GM12878 (cell line): ENCODE measurements around the gene FAM163A. TPM values are rescaled to one million over a fixed set of nuclear protein-coding genes. Genes with fewer than 3 reads are reported as not detected.

Experiments used
- ATAC-seq: fragments of 200-7000 bp; cut with Tn5 transposase; 3 replicates; pipeline ENCODE4 v1.9.1; 2020; ENCODE audit warnings: mild to moderate bottlenecking, moderate library complexity
- BruUV-seq: library from RNA; stranded (reverse); fragments of 400-500 nt; replicated peaks from 2 replicates; lab custom pipeline; 2021; lab: Mats Ljungman, UMichigan
- CTCF ChIA-PET: fragments of 300-600 bp; sonication (Branson Sonifier 250); formaldehyde crosslinking; extraction: SDS; loops from one replicate; lab custom pipeline; 2021; ENCODE audit warnings: inconsistent platforms; lab: Yijun Ruan, JAX
- POLR2A ChIA-PET: fragments of 350-600 bp; formaldehyde crosslinking; extraction: SDS; loops from one replicate; lab custom pipeline; 2021; ENCODE audit warnings: inconsistent platforms; lab: Charles Lee
- RAD21 ChIA-PET: fragments of 300-600 bp; sonication (Branson Sonifier 250); formaldehyde crosslinking; loops from one replicate; lab custom pipeline; 2023; ENCODE audit warnings: antibody characterized with exemption; ENCODE audit not compliant: unreplicated experiment; lab: Charles Lee
- SMC1A ChIA-PET: fragments of 300-600 bp; sonication (Branson Sonifier 250); formaldehyde crosslinking; loops from one replicate; lab custom pipeline; 2023; ENCODE audit not compliant: unreplicated experiment, uncharacterized antibody; lab: Charles Lee
- DNase-seq: peaks from one replicate; pipeline ENCODE4 v3.0.0-alpha.2; 2011; ENCODE audit warnings: low read depth, low spot score
- FAIRE-seq: peaks from 3 replicates; lab custom pipeline; 2011; peaks lifted over from hg19 to GRCh38; lab: Jason Lieb, UNC
- H2AFZ ChIP-seq: 2 replicates; pipeline ENCODE4 v1.6.0; 2011; ENCODE audit warnings: low read depth, low read length, control low read depth; ENCODE audit not compliant: control insufficient read depth
- H3K27ac ChIP-seq: 2 replicates; pipeline ENCODE4 v1.5.1; 2011; ENCODE audit warnings: control low read depth; ENCODE audit not compliant: control insufficient read depth, insufficient read depth
- H3K27me3 ChIP-seq, 2 experiments: replicated peaks in 1 of 2; 2 replicates each; pipeline versions ENCODE4 v1.6.0 to v1.6.1; 2011; ENCODE audit warnings: low read length in 1 of 2; ENCODE audit not compliant: control insufficient read depth in 2 of 2, insufficient read depth in 2 of 2
- H3K36me3 ChIP-seq, 2 experiments: 2 replicates each; pipeline ENCODE4 v1.5.1; 2011; ENCODE audit warnings: low read length in 1 of 2; ENCODE audit not compliant: control insufficient read depth in 2 of 2, insufficient read depth in 2 of 2
- H3K4me1 ChIP-seq: 2 replicates; pipeline ENCODE4 v1.6.1; 2011; ENCODE audit warnings: mild to moderate bottlenecking, low read length, moderate library complexity, mixed read lengths; ENCODE audit not compliant: control insufficient read depth, insufficient read depth
- H3K4me2 ChIP-seq: 2 replicates; pipeline ENCODE4 v1.6.0; 2011; ENCODE audit warnings: control low read depth; ENCODE audit not compliant: control insufficient read depth, insufficient read depth
- H3K4me3 ChIP-seq: fragments of 200-600 bp; sonication (generic); 2 replicates; pipeline ENCODE4 v1.5.1; 2016
- H3K79me2 ChIP-seq: 2 replicates; pipeline ENCODE4 v1.6.0; 2011; ENCODE audit warnings: low read length; ENCODE audit not compliant: control insufficient read depth, insufficient read depth
- H3K9ac ChIP-seq: 2 replicates; pipeline ENCODE4 v1.8.0; 2011; ENCODE audit warnings: low read length, control low read depth, mixed read lengths; ENCODE audit not compliant: control insufficient read depth, insufficient read depth
- H3K9me3 ChIP-seq: replicated peaks from 3 replicates; pipeline ENCODE4 v1.5.1; 2011; ENCODE audit warnings: mild to moderate bottlenecking, low read length; ENCODE audit not compliant: control insufficient read depth, insufficient read depth
- H4K20me1 ChIP-seq: 2 replicates; pipeline ENCODE4 v1.6.0; 2011; ENCODE audit not compliant: control insufficient read depth, insufficient read depth
- CEBPZ ChIP-seq: fragments of 150-350 bp; IDR thresholded peaks from 2 replicates; pipeline ENCODE4 v1.6.1; 2016; ENCODE audit warnings: low read depth, low read length
- CHD2 ChIP-seq: IDR thresholded peaks from 2 replicates; pipeline ENCODE4 v1.6.1; 2011; ENCODE audit warnings: low read depth, low read length, improper control_type of control experiment, borderline replicate concordance
- E4F1 ChIP-seq: fragments of 450-650 bp; IDR thresholded peaks from 2 replicates; pipeline ENCODE4 v1.6.1; 2018; ENCODE audit warnings: borderline replicate concordance, mild to moderate bottlenecking; ENCODE audit not compliant: partially characterized antibody
- EP300 ChIP-seq, 2 experiments: fragments of 150-350 bp in 1 of 2; IDR thresholded peaks; 2 replicates each; pipeline ENCODE4 v1.6.1; 2011 to 2012; ENCODE audit warnings: low read depth in 2 of 2, low read length in 2 of 2, borderline replicate concordance in 1 of 2, improper control_type of control experiment in 1 of 2, inconsistent platforms in 1 of 2; ENCODE audit not compliant: control insufficient read depth in 1 of 2
- GABPA ChIP-seq: IDR thresholded peaks from 2 replicates; pipeline ENCODE4 v1.6.1; 2014; ENCODE audit warnings: antibody characterized with exemption, low read depth, mild to moderate bottlenecking, inconsistent platforms
- HDAC6 ChIP-seq: fragments of 200-600 bp; sonication (generic); IDR thresholded peaks from one replicate; pipeline ENCODE4 v1.8.0; 2017; ENCODE audit warnings: antibody characterized with exemption; ENCODE audit not compliant: unreplicated experiment
- MEF2B ChIP-seq: fragments of 450-650 bp; IDR thresholded peaks from 2 replicates; pipeline ENCODE4 v1.6.1; 2018; ENCODE audit warnings: mild to moderate bottlenecking, moderate library complexity; ENCODE audit not compliant: partially characterized antibody, poor library complexity, severe bottlenecking
- RELA ChIP-seq: fragments of 450-650 bp; IDR thresholded peaks from 2 replicates; pipeline ENCODE4 v1.8.0; 2014; ENCODE audit warnings: borderline replicate concordance; ENCODE audit not compliant: partially characterized antibody
- WRNIP1 ChIP-seq: IDR thresholded peaks from 2 replicates; pipeline ENCODE4 v1.6.1; 2011; ENCODE audit warnings: low read depth, low read length, improper control_type of control experiment, borderline replicate concordance
- ZBED1 ChIP-seq: IDR thresholded peaks from 2 replicates; pipeline ENCODE4 v1.6.1; 2016; ENCODE audit warnings: borderline replicate concordance
- WGBS: methylation state at CpG from one replicate; pipeline ENCODE4 v1.1.6; 2016; ENCODE audit warnings: low lambda C conversion rate; ENCODE audit not compliant: insufficient replicate concordance, insufficient coverage; ENCODE audit errors: missing lambda C conversion rate; 5-methylcytosine and 5-hydroxymethylcytosine counted together
- in situ Hi-C: fragments of 300-500 bp; cut with MboI; formaldehyde crosslinking; loops from 9 replicates; pipeline ENCODE4 v1.14.3; 2018; ENCODE audit warnings: mixed read lengths
- intact Hi-C: fragments of 100-400 bp; cut with micrococcal nuclease; formaldehyde crosslinking; loops from one replicate; pipeline ENCODE4 v1.14.2; 2022; ENCODE audit not compliant: unreplicated experiment
- polyA plus RNA-seq, 11 experiments: library from polyadenylated mRNA; depleted of rRNA in 4 of 11; unstranded in 6 of 11; stranded (reverse) in 5 of 11; fragments of >200 nt; fragmentation: Nextera tagmentation in 4 of 11; fragmentation: Illumina TruSeq in 1 of 11; extraction: Ambion mirVana in 4 of 11; extraction: Trizol in 1 of 11; gene quantifications; 1 replicate in 1 of 11; 2 replicates in 10 of 11; pipeline versions ENCODE4 v1.2.1 to v1.2.3, GENCODE V29; 2011 to 2016; ENCODE audit warnings: inconsistent platforms in 2 of 11, missing spikeins in 2 of 11, low read depth in 1 of 11
- total RNA-seq, 4 experiments: library from RNA; depleted of rRNA in 3 of 4; stranded (reverse); fragments of >200 nt in 3 of 4; fragmentation: Illumina TruSeq in 1 of 4; extraction: Trizol in 1 of 4; gene quantifications; 2 replicates each; pipeline versions ENCODE4 v1.2.1 to v1.2.3, GENCODE V29; 2013 to 2021
- TF ChIP-seq, protein P1 (sequence below): fragments of 450-650 bp; formaldehyde crosslinking; IDR thresholded peaks from 2 replicates; pipeline ENCODE4 v1.4.0; 2022; ENCODE audit warnings: mild to moderate bottlenecking, moderate library complexity
- TF ChIP-seq, protein P2 (sequence below): fragments of 450-650 bp; IDR thresholded peaks from 2 replicates; pipeline ENCODE4 v1.6.1; 2017; ENCODE audit warnings: borderline replicate concordance

The FAM163A gene
- total and polyA plus RNA-seq, 10 of the 15 experiments (the other 5 are each of a cell fraction or from before 2014, with no cell fraction given) = not detected

GRCh38 chr1:179757933-179758332, 14.8 kb downstream of the FAM163A start:
- H3K4me3 ChIP-seq = no peak overlapping the region
- TF ChIP-seq, protein P1, sequence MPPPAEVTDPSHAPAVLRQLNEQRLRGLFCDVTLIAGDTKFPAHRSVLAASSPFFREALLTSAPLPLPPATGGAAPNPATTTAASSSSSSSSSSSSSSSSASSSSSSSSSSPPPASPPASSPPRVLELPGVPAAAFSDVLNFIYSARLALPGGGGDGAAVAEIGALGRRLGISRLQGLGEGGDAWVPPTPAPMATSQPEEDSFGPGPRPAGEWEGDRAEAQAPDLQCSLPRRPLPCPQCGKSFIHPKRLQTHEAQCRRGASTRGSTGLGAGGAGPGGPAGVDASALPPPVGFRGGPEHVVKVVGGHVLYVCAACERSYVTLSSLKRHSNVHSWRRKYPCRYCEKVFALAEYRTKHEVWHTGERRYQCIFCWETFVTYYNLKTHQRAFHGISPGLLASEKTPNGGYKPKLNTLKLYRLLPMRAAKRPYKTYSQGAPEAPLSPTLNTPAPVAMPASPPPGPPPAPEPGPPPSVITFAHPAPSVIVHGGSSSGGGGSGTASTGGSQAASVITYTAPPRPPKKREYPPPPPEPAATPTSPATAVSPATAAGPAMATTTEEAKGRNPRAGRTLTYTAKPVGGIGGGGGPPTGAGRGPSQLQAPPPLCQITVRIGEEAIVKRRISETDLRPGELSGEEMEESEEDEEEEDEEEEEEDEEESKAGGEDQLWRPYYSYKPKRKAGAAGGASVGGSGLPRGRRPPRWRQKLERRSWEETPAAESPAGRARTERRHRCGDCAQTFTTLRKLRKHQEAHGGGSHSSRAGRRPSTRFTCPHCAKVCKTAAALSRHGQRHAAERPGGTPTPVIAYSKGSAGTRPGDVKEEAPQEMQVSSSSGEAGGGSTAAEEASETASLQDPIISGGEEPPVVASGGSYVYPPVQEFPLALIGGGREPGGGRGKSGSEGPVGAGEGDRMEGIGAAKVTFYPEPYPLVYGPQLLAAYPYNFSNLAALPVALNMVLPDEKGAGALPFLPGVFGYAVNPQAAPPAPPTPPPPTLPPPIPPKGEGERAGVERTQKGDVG (CRISPR knock-in tag) = no peak
- TF ChIP-seq, protein P2, sequence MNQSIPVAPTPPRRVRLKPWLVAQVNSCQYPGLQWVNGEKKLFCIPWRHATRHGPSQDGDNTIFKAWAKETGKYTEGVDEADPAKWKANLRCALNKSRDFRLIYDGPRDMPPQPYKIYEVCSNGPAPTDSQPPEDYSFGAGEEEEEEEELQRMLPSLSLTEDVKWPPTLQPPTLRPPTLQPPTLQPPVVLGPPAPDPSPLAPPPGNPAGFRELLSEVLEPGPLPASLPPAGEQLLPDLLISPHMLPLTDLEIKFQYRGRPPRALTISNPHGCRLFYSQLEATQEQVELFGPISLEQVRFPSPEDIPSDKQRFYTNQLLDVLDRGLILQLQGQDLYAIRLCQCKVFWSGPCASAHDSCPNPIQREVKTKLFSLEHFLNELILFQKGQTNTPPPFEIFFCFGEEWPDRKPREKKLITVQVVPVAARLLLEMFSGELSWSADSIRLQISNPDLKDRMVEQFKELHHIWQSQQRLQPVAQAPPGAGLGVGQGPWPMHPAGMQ = no peak
- TF ChIP-seq MEF2B (no peak), WRNIP1 (no peak), CEBPZ (no peak), ZBED1 (no peak), E4F1 (no peak), CHD2 (no peak), EP300 (IDR thresholded peaks at IDR 0.05; ENCODE audit: borderline replicate concordance in 1 of 2, control insufficient read depth in 1 of 2, low read depth in 2 of 2, low read length in 2 of 2) (no peak), RELA (no peak), GABPA (no peak), HDAC6 (no peak)

More at GRCh38 chr1:179757933-179758332, 14.8 kb downstream of the FAM163A start:
- no peak for ATAC-seq
- Histone ChIP-seq H3K9me3 (no peaks in the 10 kb centered on the region), H3K36me3 (no peaks in the 10 kb centered on the region), H3K4me1 (no peaks in the 10 kb centered on the region), H4K20me1 (no peaks in the 10 kb centered on the region), H3K27me3 (no peaks in the 10 kb centered on the region; a peak in 1 of 4 replicates), H3K9ac (no peak overlapping the region), H2AFZ (no peak overlapping the region), H3K27ac (no peak overlapping the region), H3K79me2 (no peaks in the 10 kb centered on the region), H3K4me2 (no peak overlapping the region)
- in situ Hi-C loops (no loop called here), intact Hi-C loops (no loop called here)
- ChIA-PET POLR2A (no interaction called here), CTCF (no interaction called here), SMC1A (no interaction called here), RAD21 (interaction anchor here (0.5 kb wide), 1 partner anchor 29 kb away, joined by 3 read pairs; no protein-coding TSS in a partner anchor)
- FAIRE-seq = no peak
- no peak for DNase-seq
- BruUV-seq = no TSS peak
- WGBS = 45% methylated on average over 4 of the region's 4 CpGs
